RPMI7951 (cell line): ENCODE data around the gene ACOT11. TPM values are rescaled to one million over a fixed set of nuclear protein-coding genes. Genes with fewer than 3 reads are reported as not detected.
"Not testable (repeated sequence)": the region's sequence is repeated elsewhere in the genome, so short reads cannot be mapped to it uniquely, and the experiment has no call there.

Source experiments
- DNase-seq: peaks from one replicate; pipeline ENCODE4 v3.0.0-alpha.2; 2012; ENCODE audit warnings: low read depth
- total RNA-seq: library from RNA; depleted of rRNA; stranded (reverse); fragments of >200 nt; shearing (Covaris generic); gene quantifications from 2 replicates; pipeline ENCODE4 v1.2.3, GENCODE V29; 2014

ACOT11 gene
- total RNA-seq, 1 experiment from 2014 or later = 0.60 TPM

DNA sequence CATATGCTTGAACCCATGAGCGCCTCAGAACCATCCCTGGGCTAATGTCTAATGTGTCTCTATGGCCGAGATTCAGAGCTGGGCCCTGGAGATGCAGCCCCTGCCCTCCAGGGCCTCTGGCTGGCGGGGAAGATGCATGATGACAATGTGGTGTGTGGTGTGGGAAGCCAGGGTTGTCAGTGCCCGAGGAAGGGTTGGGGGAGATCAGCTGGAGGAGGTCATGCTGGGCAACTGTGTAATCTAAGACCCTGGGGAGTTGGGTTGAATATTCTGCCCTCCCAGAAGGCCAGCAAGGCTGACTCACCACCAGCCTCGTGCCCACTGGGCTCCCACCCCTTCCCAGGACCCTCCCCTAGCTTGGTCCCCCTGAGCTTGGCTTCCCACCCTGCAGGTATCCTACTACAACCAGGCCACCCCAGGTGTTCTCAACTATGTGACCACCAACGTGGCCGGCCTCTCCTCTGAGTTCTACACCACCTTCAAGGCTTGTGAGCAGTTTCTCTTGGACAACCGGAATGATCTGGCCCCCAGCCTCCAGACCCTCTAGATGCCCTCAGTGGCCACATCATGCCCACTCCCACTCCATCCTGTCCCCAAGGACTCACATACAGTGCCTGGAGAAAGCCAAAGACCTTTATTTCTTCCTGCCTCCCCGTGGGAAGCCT, 60.7 kb downstream of the ACOT11 start:
- DNase-seq = no peak

DNA sequence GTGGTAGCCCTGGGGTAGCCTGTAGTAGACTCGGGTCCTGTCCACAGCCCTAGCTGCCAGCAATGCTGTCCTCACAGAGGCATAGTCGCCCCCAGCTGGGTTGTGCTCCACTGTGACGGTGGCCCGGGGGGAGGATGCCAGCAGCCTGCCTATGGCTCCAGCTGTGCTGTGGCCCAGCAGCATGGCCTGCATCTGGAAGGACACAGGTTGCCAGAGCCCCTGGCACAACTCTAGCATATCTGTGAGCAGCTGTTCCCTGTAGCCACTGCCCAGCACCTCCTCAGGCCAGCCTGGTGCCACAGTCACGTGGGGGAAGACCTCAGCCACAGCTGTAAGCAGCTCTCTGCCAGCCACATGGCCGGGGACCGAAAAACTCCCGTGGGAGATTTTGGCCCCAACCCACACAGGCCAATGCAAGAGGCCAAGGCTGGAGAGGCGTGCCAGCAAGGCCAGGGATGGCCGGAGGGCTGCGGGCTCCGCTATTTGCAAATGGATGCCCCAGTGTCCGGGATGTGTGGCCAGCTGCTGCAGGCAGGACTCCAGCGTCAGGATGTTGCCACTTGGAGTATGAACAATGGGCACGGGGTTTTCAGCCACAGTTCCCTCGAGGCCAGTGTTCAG, 61.4 kb downstream of the ACOT11 start:
- DNase-seq = no peak

DNA sequence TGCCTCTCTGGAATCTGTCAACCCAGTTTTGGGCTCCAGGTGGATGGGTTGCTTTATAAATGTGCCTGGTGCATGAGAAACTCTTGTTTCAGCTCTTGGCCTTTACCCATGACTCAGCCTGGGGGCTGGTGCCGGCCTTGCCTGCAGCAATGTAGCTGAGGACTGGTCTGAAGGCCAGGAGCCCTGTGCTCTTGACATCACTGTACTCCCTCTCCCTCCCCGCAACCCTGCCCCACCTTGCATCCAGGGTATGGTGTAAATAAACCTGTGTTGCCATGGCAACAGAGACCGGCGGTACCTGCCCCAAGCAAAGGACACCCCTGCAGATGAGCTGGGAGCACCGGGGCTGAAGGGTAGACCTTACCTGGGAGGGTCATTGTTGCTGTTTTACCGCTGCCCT, 62.0 kb downstream of the ACOT11 start:
- no peak for DNase-seq

DNA sequence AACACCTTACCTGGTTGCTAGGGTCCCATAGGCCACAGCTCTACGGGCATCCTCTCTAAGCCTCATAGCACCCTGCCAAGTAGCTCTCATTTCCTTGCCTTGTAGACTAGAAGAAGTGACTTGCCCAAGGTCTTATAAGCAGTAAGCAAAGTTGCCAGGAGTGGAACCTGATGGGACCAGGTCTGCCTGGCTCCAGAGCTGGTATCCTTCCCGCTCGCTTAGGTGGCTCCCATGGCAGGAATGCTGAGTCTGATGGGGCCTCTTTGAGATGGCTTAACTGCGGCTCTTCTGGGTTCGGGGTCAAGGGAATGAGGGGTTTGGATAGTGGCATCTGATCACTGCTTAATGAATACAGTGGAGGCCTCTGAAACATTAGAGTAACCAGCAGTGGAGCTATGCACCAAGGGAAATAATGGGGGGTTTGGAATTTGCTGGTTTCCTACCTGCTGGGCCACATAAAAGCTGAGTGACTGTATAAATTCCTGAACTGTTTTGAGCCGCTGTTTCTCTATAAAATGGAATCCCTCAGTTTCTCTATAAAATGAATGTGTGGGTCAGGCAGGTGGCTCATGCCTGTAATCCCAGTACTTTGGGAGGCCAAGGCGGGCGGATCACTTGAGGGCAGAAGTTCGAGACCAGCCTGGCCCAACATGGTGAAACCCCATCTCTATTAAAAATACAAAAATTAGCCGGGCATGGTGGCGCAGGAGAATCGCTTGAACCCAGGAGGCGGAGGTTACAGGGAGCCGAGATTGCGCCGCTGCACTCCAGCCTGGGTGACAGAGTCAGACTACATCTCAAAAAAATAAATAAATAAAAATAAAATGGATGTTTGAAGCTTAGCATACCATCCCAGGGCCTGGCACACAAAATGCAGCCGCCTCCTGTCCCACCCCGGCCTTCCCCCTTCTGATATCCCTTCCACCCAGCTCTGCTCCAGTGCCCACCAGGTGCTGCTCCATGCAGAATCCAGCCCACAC, 62.9 kb downstream of the ACOT11 start:
- DNase-seq = no peak

GRCh38 chr1:54611621-54612020, 63.6 kb downstream of the ACOT11 start:
- DNase-seq = no peak

DNA sequence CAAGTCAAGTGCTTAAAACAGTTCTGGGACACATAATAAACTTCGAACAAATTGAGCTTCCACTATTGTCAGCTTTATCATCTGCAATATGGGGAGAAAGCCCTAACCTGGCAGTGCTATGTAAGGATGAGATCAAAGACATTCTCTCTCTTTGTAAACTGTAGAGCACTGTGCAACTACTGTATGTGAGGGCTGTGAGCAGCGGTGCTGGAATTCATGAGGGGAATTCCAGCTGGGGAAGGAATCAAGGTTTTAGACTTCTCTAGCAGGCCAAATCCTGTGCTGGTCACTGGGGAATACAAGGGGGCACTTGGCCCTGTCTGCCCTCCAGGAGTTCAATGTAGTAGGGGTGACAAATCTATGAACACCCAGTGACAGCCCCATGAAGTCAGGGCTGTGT, 66.0 kb downstream of the ACOT11 start:
- DNase-seq = no peak

- no peak for DNase-seq
These were observed 66.5 kb downstream of the ACOT11 start for GRCh38 chr1:54614563-54614962.

DNA sequence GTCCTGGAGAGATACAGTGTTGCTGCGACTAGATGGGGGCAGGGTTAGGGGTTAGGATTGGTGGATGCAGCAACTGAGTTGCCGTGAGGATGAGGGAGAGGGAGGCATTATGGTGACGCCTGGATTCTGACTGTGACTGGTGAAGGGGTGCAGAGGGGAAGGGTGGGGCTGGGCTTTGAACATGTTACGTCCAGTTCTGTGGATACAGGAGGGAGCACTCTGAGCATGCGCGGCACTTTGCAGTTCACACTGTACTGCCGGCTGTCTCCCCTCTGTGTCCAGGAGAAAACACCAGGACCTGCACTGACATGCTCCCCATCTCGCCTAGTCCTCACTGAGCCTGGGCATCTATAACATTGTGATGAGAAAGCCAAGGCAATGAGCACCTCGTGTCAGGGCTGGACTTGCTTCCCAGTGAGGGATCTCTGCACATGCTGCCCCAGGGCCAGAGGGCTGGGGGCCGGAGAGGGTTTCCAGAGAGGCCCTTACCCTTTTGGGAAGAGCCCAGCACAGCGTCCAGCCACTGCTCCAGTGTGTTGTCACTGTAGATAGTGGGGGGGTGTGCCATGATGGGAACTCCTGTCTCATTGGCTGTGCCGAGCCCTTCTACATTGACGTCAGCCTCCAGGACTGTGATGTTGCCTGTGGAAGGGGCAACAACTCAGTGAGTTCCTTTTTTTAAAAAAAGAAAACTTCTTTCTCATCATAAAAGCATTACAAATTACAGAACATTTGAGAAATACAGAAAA, 67.7 kb downstream of the ACOT11 start:
- DNase-seq = no peak

DNA sequence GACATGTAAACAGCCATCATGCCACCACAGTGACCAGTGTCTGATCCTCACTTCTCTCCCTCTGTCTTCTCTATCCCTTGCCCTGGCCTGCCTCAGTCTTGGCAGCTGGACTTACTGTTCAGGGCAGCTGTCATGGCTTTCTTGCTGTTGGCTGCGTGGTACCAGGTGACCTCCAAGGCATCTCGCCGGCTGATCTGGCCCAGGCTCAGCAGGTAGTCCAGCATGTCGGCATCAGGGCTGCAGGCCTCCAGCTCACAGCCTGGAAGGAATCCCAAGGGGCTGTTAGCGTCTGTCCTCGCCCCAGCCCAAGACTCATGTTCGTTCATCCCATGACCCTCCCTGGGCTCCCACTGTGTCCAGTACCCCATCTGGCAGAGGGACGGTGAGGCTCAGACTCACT, 71.7 kb downstream of the ACOT11 start:
- DNase-seq = no peak

- no peak for DNase-seq
These were observed 75.4 kb downstream of the ACOT11 start, which contains the start of gene FAM151A for GRCh38 chr1:54623216-54624007. Gene FAM151A, minus strand, starts transcription at chr1:54623525. Its CDS starts 130 bp downstream, at chr1:54623395.

GRCh38 chr1:54624466-54625464, 76.7 kb downstream of the ACOT11 start:
- DNase-seq = no peak

DNA sequence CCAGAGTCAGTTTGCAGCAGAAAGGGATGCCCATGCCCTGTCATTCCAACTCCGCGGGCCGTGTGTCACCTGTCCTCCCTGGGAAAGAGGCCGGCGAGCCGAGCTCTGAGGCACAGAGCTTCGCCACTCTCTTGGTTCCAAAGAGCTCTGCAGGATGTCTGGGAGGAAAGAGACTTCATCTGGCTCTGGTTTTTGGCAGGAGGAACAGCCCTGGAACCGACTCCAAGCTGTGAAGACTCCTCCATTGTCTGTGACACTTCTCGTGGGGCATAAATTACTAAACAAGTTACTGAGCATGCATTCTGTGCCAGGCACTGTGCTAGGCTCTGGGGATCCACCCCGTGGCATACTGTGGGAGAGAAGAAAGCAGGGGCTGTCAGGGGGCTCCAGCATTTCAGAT, 79.2 kb downstream of the ACOT11 start:
- DNase-seq = no peak

DNA sequence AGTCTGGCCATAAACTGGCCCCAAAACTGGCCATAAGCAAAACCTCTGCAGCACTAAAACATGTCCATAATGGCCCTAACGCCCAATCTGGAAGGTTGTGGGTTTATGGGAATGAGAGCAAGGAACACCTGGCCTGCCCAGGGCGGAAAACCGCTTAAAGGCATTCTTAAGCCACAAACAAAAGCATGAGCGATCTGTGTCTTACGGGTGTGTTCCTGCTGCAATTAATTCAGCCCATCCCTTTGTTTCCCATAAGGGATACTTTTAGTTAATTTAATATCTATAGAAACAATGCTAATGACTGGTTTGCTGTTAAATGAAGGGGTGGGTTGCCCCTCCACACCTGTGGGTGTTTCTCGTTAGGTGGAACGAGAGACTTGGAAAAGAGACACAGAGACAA, 87.8 kb downstream of the ACOT11 start:
- not testable (repeated sequence) for DNase-seq

- not testable (repeated sequence) for DNase-seq
These were observed 88.7 kb downstream of the ACOT11 start for GRCh38 chr1:54636461-54637446.

DNA sequence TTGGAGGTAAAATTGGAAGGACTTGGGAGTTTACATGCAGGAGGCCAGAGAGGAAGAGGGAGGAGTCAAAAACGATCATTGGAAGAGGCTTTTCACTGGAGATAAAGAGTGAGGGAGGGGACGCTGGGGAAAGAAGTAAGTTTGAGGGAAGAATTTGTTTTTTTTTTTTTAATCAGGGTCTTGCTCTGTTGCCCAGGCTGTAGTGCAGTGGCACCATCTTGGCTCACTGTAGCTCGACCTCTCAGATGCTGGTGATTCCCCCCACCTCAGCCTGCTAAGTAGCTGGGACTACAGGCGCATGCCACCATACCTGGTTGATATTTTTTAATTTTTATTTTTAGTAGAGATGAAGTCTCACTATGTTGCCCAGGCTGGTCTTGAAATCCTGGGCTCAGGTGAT, 92.3 kb downstream of the ACOT11 start:
- no peak for DNase-seq

DNA sequence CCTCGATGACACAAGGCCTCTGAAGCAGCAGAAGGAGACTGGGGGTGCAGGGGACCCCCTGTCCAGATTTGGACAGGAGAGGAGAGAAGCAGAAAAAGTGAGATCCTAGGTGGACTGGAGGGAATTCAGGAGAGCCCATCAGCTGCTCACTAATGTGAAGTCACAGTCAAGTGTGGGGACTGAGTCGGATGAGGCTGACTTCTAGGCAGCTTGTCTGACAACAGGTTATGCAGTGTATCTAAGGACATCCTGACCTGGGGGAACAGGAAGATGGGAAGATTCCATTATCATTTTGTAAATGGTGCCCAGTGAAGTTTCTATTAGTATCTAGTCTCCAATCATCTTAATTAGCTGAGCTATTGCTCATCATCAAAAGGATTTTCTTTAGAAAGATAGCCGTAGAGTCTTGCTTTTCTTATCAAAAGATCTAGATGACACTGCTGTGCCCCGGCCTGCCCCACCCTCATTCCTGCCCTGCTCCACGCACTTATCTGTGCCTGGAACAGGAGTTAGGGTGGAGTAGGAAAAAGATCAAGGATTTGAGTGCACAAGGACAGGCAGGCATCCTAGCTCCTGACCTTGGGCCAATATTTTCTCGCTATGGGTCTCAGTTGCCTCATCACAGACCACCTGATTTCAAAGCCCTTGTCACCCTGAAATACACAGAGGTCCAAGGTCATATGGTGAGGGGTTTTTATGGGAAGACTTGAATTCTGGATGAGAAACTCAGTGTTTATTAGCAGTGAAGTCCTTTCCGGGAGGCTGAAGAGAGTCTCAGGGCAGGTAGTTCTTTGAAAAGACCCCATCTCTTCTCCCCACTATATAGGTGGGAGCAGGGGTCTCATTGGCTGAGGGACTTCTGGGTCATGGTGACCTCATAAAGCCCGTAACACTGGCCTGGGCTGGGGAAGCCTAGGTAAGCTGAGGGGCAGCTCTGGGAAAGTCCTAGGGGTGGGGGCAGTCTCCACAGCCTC, 93.1 kb downstream of the ACOT11 start, which contains the start of gene MROH7:
TSS of gene MROH7 (plus strand) at position 924 of the 974 bp plus-strand sequence. CDS start 11,141 bp downstream, outside the sequence.
- DNase-seq = no peak

DNA sequence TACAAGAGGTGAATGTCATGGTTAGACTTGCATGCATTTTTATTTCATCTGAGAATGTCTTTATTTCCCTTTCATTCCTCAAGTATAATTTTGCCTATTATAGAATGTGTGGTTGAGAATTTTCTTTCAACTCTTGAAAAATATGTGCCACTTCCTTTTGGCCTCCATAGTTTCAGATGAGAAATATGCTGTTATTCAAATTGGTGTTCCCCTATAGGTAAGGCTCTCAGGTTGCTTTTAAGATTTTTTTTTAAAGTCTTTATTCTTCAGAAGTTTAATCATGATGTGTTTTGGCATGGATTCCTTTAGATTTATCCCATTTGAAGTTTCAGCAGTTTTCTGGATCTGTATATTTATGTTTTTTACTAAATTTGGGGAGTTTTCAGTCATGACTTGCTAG, 95.7 kb downstream of the ACOT11 start:
- DNase-seq = no peak
